Measurements from ENCODE around the gene RMI1.

- TF ChIP-seq CTCF (IDR thresholded peaks at IDR 0.05 in 2 of 3, conservative IDR thresholded peaks at IDR 0.05 in 1 of 3; ENCODE audit: control insufficient read depth in 2 of 3, extremely low read depth in 1 of 3, insufficient read depth in 1 of 3, low read depth in 3 of 3, low read length in 3 of 3) (no peak), CEBPB (IDR thresholded peaks at IDR 0.05; ENCODE audit: borderline replicate concordance in 1 of 2, low read depth in 2 of 2, low read length in 2 of 2) (no peak), RAD21 (IDR thresholded peaks at IDR 0.05; ENCODE audit: insufficient read depth, low read depth, low read length) (no peak), MXI1 (IDR thresholded peaks at IDR 0.05; ENCODE audit: low read depth, low read length) (no peak), E4F1 (IDR thresholded peaks at IDR 0.05; ENCODE audit: borderline replicate concordance, partially characterized antibody) (no peak)
Measured at GRCh38 chr9:83972286-83972685, 8.3 kb upstream of the RMI1 start.
